ENCODE measurements around the gene GJA3.

GJA3 gene

DNA sequence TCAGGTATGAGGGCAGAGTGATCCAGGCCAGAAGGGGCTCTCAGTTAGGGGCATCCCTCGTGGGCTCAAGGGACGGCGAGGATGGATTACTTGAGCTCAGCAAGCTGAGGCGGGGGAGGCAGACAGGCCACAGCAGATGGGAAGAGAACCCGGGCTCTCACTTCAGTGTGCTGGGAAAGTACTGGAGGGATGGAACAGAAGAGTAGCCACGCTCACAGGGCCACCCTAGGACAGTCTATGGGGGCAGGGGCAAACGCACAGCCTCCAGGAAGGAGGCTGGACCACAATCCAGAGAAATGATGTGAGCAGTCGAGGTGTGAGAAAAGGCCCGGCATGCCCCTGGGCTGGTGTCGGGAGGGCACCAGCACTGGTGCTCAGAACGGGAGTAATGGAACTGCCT is 9.2 kb downstream of the GJA3 start:
- Histone ChIP-seq H3K27ac (ENCODE audit: low read depth, low read length) (no peak overlapping the region), H3K9ac (ENCODE audit: low read depth in 1 of 2, low read length in 2 of 2) (no peak overlapping the region)

DNA sequence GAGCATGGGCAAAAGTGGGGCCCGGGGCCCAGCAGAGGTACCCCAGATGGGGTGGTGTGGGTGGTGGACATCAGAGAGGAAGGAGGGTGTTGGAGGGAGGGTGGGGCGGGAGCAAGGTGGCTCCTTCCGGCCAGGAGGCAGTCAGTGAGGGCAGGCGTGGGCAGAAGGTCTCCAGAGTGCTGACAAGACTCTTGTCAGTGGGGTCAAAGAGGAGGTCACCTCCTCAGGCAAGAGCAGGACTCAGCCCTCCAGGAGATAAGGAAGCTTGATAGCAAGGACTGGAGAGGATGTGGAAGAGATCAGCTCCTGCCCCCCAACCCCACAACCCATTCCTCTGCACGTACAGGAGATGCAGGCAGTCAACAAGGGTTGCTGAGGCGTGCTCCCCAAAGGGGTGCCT is 9.8 kb downstream of the GJA3 start:
- Histone ChIP-seq H3K9me3 (ENCODE audit: control insufficient read depth in 1 of 2, low read length in 2 of 2) (no peaks in the 10 kb centered on the region), H3K27me3 (ENCODE audit: control insufficient read depth in 1 of 2, insufficient read depth in 2 of 2, low read length in 2 of 2) (peaks cover 9 to 25% of the 10 kb centered on the region in 2 donors), H3K36me3 (ENCODE audit: control insufficient read depth in 1 of 2, insufficient read depth in 2 of 2, low read length in 2 of 2) (no peaks in the 10 kb centered on the region), H3K4me1 (ENCODE audit: control insufficient read depth in 1 of 2, insufficient read depth in 2 of 2, low read length in 2 of 2) (no peaks in the 10 kb centered on the region), H3K9ac (ENCODE audit: low read depth in 1 of 2, low read length in 2 of 2) (no peak overlapping the region), H3K27ac (ENCODE audit: low read depth, low read length) (no peak overlapping the region), H3K4me3 (ENCODE audit: low read depth in 1 of 2, low read length in 2 of 2) (no peak overlapping the region)

More for the DNA sequence above, 9.2 kb downstream of the GJA3 start:
- H3K27me3 ChIP-seq (ENCODE audit: control insufficient read depth in 1 of 2, insufficient read depth in 2 of 2, low read length in 2 of 2), result peaks cover 13 to 25% of the 10 kb centered on the region in 2 donors
- no peaks in the 10 kb centered on the region for H3K4me1 ChIP-seq (ENCODE audit: control insufficient read depth in 1 of 2, insufficient read depth in 2 of 2, low read length in 2 of 2)
- H3K36me3 ChIP-seq (ENCODE audit: control insufficient read depth in 1 of 2, insufficient read depth in 2 of 2, low read length in 2 of 2), result no peaks in the 10 kb centered on the region
- H3K9me3 ChIP-seq (ENCODE audit: control insufficient read depth in 1 of 2, low read length in 2 of 2), result no peaks in the 10 kb centered on the region
- no peak overlapping the region for H3K4me3 ChIP-seq (ENCODE audit: low read depth in 1 of 2, low read length in 2 of 2)

DNA sequence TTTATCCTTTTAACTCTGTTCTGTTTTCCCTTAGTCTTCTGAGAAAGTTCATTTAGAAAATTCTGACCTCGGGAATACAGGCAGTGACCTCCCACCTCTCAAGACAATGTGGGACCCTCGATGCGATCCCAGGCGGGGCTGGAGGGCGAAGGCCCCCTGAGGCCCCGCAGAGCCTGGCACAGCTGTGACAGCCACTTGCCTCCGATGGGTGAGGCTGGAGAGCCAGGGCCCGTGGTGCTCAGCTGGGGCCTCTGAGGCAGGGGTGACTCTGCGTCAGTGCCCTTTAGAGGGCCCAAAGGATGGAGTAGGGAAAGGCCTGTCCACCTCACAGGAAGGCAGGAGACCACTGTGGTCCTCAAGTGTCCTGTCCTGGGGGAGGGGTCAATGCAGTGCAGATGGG is 10.3 kb downstream of the GJA3 start:
- Histone ChIP-seq H3K27me3 (ENCODE audit: control insufficient read depth in 1 of 2, insufficient read depth in 2 of 2, low read length in 2 of 2) (peaks cover 9 to 25% of the 10 kb centered on the region in 2 donors), H3K9ac (ENCODE audit: low read depth in 1 of 2, low read length in 2 of 2) (no peak overlapping the region), H3K4me3 (ENCODE audit: low read depth in 1 of 2, low read length in 2 of 2) (no peak overlapping the region), H3K4me1 (ENCODE audit: control insufficient read depth in 1 of 2, insufficient read depth in 2 of 2, low read length in 2 of 2) (no peaks in the 10 kb centered on the region), H3K9me3 (ENCODE audit: control insufficient read depth in 1 of 2, low read length in 2 of 2) (no peaks in the 10 kb centered on the region), H3K27ac (ENCODE audit: low read depth, low read length) (no peak overlapping the region), H3K36me3 (ENCODE audit: control insufficient read depth in 1 of 2, insufficient read depth in 2 of 2, low read length in 2 of 2) (no peaks in the 10 kb centered on the region)

DNA sequence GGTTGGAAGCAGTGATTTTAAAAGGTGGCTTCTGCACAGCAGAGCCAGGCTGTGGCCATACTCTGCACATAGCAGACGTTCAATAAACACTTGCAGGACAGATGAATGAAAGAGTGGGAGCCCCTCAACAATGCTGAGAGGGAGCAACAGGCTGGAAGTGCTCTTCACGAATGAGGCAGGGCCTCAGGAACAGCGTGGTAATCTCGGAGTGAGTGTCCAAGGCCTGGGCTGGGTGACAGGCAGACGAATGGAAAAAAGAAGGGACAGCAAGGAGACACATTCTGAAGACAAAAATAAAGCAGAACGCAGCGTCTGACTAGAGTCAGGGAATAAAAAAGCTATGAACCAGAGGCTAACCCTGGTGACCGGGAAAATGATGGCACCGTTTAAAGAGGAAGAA is 11.1 kb downstream of the GJA3 start:
- no peaks in the 10 kb centered on the region for H3K9me3 ChIP-seq (ENCODE audit: control insufficient read depth in 1 of 2, low read length in 2 of 2)
- no peaks in the 10 kb centered on the region for H3K36me3 ChIP-seq (ENCODE audit: control insufficient read depth in 1 of 2, insufficient read depth in 2 of 2, low read length in 2 of 2)
- no peak overlapping the region for H3K4me3 ChIP-seq (ENCODE audit: low read depth in 1 of 2, low read length in 2 of 2)
- no peaks in the 10 kb centered on the region for H3K4me1 ChIP-seq (ENCODE audit: control insufficient read depth in 1 of 2, insufficient read depth in 2 of 2, low read length in 2 of 2)
- H3K27ac ChIP-seq (ENCODE audit: low read depth, low read length), result no peak overlapping the region
- H3K27me3 ChIP-seq (ENCODE audit: control insufficient read depth in 1 of 2, insufficient read depth in 2 of 2, low read length in 2 of 2), result peaks cover 9 to 25% of the 10 kb centered on the region in 2 donors
- H3K9ac ChIP-seq (ENCODE audit: low read depth in 1 of 2, low read length in 2 of 2), result no peak overlapping the region

DNA sequence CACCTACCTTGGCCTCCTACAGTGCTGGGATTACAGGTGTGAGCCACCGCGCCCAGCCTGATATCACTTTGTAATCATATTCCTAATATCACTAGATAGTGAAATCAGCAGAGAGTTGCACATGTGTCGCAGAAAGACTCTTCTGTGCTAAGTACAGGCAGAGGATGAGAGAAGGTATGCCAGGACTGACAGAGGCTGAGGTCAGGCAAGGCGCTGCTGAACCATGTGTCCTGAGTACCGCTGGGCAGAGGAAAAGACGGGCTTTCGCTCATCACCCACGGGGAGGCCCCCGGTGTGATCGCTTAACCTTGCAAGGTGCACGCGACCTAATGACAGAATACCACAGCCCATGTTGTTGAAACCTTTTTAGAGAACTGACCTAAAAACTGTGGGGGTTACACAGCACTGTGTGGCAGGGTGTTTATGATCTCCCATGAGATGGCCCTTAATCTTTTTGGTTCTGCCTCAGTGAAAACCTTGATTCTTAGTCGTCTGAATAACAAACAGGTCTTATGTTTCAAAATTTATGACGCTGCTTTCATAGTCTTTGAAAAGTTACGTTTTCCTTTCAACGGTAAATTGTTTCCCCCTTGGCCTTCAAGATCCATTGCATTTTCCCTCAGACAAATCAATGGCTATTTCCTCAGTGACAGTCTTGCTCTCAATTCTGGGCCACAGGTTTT is 12.2 kb downstream of the GJA3 start:
- Histone ChIP-seq H3K9ac (ENCODE audit: low read depth in 1 of 2, low read length in 2 of 2) (no peak overlapping the region), H3K4me3 (ENCODE audit: low read depth in 1 of 2, low read length in 2 of 2) (no peak overlapping the region), H3K36me3 (ENCODE audit: control insufficient read depth in 1 of 2, insufficient read depth in 2 of 2, low read length in 2 of 2) (no peaks in the 10 kb centered on the region), H3K27ac (ENCODE audit: low read depth, low read length) (no peak overlapping the region), H3K9me3 (ENCODE audit: control insufficient read depth in 1 of 2, low read length in 2 of 2) (no peaks in the 10 kb centered on the region), H3K4me1 (ENCODE audit: control insufficient read depth in 1 of 2, insufficient read depth in 2 of 2, low read length in 2 of 2) (no peaks in the 10 kb centered on the region), H3K27me3 (ENCODE audit: control insufficient read depth in 1 of 2, insufficient read depth in 2 of 2, low read length in 2 of 2) (peaks cover 17 to 28% of the 10 kb centered on the region in 2 donors)

DNA sequence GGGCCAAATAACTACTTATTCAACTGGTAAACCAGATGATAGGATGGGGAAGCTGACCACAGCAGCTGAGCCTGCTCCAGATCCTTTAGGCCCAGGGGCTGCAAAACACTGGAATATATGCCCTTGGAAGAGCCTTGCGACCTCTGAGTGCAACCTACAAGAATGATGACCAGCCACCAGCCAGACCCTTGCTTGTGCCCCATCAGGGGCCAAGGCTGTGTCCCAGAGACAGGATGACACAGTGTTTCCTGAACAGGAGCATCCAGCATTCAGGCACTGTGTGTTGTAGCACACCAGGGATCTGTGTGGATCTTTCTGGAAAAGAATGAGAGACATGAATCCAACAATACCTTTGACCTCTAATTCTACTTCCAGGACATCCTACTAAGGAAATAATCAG is 14.5 kb downstream of the GJA3 start:
- Histone ChIP-seq H3K36me3 (ENCODE audit: control insufficient read depth in 1 of 2, insufficient read depth in 2 of 2, low read length in 2 of 2) (no peaks in the 10 kb centered on the region), H3K9ac (ENCODE audit: low read depth in 1 of 2, low read length in 2 of 2) (no peak overlapping the region), H3K27ac (ENCODE audit: low read depth, low read length) (no peak overlapping the region), H3K4me1 (ENCODE audit: control insufficient read depth in 1 of 2, insufficient read depth in 2 of 2, low read length in 2 of 2) (no peaks in the 10 kb centered on the region), H3K9me3 (ENCODE audit: control insufficient read depth in 1 of 2, low read length in 2 of 2) (no peaks in the 10 kb centered on the region), H3K27me3 (ENCODE audit: control insufficient read depth in 1 of 2, insufficient read depth in 2 of 2, low read length in 2 of 2) (peaks cover 37 to 44% of the 10 kb centered on the region in 2 donors), H3K4me3 (ENCODE audit: low read depth in 1 of 2, low read length in 2 of 2) (no peak overlapping the region)

DNA sequence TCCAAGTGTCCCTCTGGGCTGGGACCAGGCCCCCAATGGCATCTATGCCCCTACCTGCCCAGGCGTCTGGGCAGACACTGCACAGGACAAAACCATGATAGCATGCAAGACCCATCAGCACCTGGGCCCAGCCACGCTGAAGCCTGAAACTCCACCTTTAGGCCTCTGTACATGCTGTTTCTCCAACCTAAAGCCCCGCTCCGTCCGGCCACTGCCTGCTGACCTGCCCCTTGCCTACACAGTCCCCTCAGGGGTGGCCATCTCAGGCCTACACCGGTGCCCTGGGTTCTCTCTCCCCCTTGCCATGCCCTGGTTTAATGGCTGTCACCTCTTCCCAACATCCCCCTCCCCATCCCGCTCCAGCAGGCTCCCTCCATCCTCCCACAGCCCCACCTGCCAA is 15.3 kb downstream of the GJA3 start:
- Histone ChIP-seq H3K36me3 (ENCODE audit: control insufficient read depth in 1 of 2, insufficient read depth in 2 of 2, low read length in 2 of 2) (no peaks in the 10 kb centered on the region), H3K27me3 (ENCODE audit: control insufficient read depth in 1 of 2, insufficient read depth in 2 of 2, low read length in 2 of 2) (peaks cover 40 to 53% of the 10 kb centered on the region in 2 donors), H3K4me1 (ENCODE audit: control insufficient read depth in 1 of 2, insufficient read depth in 2 of 2, low read length in 2 of 2) (no peaks in the 10 kb centered on the region)

DNA sequence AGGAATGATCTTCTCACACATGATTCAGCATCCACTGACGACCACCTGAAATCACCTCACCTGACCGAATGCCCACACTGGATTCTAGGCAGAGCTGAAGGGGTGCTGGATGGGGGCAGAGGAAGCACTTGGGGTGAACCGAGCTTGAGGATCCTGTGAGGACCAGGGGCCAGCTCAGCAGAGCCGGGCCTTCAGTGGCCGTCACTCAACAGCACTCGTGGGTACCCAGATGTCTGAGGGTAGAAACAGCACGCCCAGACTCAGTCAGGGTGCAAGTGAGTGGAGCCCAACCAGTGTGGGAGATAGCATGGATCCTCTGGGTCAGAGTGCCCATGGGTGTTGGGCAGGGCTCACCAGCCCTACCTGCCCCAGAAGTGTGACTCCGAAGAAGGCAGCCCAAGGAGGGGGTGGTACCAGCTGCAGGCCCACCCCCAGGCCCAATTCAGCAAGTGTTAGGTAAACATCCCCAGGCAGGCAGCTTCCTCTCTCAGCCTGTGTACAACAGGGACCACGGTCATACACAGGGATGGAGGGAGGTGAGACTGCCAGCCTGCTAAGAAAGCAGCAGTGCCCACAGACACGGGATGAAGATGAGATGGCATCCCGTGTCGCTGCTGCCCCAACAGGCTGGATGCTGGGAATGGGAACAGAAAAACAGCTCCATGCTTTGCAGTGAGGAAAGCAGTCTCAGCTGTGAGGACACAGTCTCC is 16.6 kb downstream of the GJA3 start:
- Histone ChIP-seq H3K27ac (ENCODE audit: low read depth, low read length) (no peak overlapping the region), H3K27me3 (ENCODE audit: control insufficient read depth in 1 of 2, insufficient read depth in 2 of 2, low read length in 2 of 2) (peaks cover 47 to 62% of the 10 kb centered on the region in 2 donors), H3K9ac (ENCODE audit: low read depth in 1 of 2, low read length in 2 of 2) (no peak overlapping the region), H3K4me3 (ENCODE audit: low read depth in 1 of 2, low read length in 2 of 2) (no peak overlapping the region), H3K36me3 (ENCODE audit: control insufficient read depth in 1 of 2, insufficient read depth in 2 of 2, low read length in 2 of 2) (no peaks in the 10 kb centered on the region), H3K4me1 (ENCODE audit: control insufficient read depth in 1 of 2, insufficient read depth in 2 of 2, low read length in 2 of 2) (no peaks in the 10 kb centered on the region), H3K9me3 (ENCODE audit: control insufficient read depth in 1 of 2, low read length in 2 of 2) (no peaks in the 10 kb centered on the region)

More for the DNA sequence above, 15.3 kb downstream of the GJA3 start:
- Histone ChIP-seq H3K9me3 (ENCODE audit: control insufficient read depth in 1 of 2, low read length in 2 of 2) (no peaks in the 10 kb centered on the region), H3K9ac (ENCODE audit: low read depth in 1 of 2, low read length in 2 of 2) (no peak overlapping the region), H3K27ac (ENCODE audit: low read depth, low read length) (no peak overlapping the region), H3K4me3 (ENCODE audit: low read depth in 1 of 2, low read length in 2 of 2) (no peak overlapping the region)

DNA sequence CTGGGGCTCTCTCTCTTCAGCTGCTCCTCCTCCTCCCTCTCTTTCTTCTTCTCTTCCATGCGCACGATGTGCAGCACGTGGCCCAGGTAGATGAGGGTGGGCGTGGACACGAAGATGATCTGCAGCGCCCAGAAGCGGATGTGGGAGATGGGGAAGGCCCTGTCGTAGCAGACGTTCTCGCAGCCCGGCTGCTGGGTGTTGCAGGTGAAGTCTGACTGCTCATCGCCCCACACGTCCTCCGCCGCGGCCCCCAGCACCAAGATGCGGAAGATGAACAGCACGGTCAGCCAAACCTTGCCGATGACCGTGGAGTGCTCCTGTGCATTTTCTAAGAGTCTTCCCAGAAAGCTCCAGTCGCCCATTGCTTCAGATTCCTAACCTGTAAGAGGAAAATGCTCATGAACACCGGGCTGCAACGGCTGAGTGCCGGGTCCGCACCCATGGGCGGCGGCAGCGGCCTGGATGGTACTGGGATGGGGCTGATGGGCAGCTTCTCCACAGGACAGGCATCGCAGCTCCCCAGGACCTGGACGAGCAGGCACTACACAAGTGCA is 17.8 kb downstream of the GJA3 start:
- Histone ChIP-seq H3K4me1 (ENCODE audit: control insufficient read depth in 1 of 2, insufficient read depth in 2 of 2, low read length in 2 of 2) (no peaks in the 10 kb centered on the region), H3K9ac (ENCODE audit: low read depth in 1 of 2, low read length in 2 of 2) (no peak overlapping the region), H3K36me3 (ENCODE audit: control insufficient read depth in 1 of 2, insufficient read depth in 2 of 2, low read length in 2 of 2) (no peaks in the 10 kb centered on the region), H3K9me3 (ENCODE audit: control insufficient read depth in 1 of 2, low read length in 2 of 2) (no peaks in the 10 kb centered on the region), H3K4me3 (ENCODE audit: low read depth in 1 of 2, low read length in 2 of 2) (no peak overlapping the region), H3K27ac (ENCODE audit: low read depth, low read length) (no peak overlapping the region), H3K27me3 (ENCODE audit: control insufficient read depth in 1 of 2, insufficient read depth in 2 of 2, low read length in 2 of 2) (peaks cover 50 to 67% of the 10 kb centered on the region in 2 donors)

Data from duodenal mucosa (tissue), 2 donors.